NCI-H2171 (cell line): Measurements from ENCODE around the gene STXBP3.
"Not testable (repeated sequence)": the region's sequence is repeated elsewhere in the genome, so short reads cannot be mapped to it uniquely, and the experiment has no call there.

Experiments
- DNase-seq: peaks from one replicate; lab custom pipeline; 2025; lab: John Stamatoyannopoulos, UW

Gene STXBP3, protein sequence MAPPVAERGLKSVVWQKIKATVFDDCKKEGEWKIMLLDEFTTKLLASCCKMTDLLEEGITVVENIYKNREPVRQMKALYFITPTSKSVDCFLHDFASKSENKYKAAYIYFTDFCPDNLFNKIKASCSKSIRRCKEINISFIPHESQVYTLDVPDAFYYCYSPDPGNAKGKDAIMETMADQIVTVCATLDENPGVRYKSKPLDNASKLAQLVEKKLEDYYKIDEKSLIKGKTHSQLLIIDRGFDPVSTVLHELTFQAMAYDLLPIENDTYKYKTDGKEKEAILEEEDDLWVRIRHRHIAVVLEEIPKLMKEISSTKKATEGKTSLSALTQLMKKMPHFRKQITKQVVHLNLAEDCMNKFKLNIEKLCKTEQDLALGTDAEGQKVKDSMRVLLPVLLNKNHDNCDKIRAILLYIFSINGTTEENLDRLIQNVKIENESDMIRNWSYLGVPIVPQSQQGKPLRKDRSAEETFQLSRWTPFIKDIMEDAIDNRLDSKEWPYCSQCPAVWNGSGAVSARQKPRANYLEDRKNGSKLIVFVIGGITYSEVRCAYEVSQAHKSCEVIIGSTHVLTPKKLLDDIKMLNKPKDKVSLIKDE

GRCh38 chr1:108746382-108747170, at the start of gene STXBP3:
STXBP3 (plus strand) TSS chr1:108746674; CDS start chr1:108746738, 64 bp downstream.
- DNase-seq, result peak; percentile 98

DNA sequence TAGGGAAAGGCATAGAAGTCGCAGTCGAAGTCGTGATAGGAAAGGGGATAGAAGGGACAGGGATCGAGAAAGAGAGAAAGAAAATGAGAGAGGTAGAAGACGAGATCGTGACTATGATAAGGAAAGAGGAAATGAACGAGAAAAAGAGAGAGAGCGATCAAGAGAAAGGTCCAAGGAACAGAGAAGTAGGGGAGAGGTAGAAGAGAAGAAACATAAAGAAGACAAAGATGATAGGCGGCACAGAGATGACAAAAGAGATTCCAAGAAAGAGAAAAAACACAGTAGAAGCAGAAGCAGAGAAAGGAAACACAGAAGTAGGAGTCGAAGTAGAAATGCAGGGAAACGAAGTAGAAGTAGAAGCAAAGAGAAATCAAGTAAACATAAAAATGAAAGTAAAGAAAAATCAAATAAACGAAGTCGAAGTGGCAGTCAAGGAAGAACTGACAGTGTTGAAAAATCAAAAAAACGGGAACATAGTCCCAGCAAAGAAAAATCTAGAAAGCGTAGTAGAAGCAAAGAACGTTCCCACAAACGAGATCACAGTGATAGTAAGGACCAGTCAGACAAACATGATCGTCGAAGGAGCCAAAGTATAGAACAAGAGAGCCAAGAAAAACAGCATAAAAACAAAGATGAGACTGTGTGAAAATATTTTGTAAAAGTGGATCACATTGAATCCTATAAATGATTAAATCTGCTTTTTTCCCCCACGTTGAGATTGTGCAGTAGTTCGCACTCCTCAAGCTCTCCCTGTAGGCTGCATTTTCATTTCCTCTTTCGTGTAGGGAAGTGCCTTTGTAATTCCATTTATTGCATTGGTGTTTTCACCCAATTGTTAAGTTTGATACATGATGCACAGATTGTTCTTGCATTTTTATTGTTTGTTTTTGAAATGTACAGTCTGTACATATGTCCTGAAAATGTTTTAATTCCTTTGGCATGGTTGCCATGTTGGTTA, 46.8 kb upstream of the STXBP3 start:
- DNase-seq, result no peak

DNA sequence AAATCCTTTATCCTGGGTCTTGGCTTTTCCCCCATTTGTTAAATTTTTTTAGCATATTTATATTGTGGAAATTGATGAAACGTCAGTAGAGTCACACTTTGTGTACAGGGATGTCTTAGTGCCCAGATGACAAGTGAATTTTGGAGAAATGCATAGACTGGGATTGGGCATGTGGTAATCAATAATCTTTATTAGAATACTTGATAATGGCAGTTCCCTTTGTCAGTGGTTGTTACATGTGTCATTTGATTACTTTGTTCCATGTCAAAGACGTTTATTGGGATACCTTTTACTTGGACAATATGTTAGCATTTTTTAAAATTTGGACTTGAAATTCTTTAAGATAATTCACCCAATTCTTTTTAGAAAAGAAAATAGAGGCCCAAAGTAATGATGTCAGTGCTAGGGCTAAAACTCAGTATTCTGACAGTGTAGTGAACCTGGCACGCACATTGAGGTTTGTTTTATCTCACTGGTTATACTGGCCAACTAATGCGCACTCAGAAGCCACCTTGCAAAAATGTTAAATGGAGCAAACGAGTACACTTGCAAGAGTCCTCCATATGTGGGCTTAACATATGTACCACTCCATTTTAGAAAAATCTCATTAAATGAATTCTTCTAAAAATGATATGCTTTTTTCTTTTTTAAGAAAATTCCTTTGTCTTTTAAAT, 45.2 kb upstream of the STXBP3 start:
- DNase-seq, result no peak

GRCh38 chr1:108702109-108702508, 44.4 kb upstream of the STXBP3 start:
- not testable (repeated sequence) for DNase-seq

- no peak for DNase-seq
Observed at GRCh38 chr1:108703939-108704338, 42.5 kb upstream of the STXBP3 start.

DNA sequence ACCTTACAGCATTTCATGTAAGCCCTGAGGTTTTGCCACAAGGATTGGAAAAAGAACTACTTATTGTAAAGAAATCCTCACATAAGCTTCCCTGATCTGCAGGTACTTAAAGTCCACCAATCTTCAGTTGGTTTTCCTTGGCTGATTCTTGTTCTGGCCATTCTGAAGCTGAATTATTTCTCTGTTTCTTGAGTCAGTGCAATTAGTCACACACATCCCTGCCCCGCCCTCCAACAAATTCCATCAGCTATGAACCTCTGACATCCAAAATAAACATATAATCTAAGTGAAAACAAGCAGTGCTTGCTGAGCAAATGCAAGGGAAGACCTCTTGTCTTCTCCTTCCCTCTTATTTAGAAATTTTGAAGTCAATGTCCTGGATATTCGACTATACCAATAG, 42.0 kb upstream of the STXBP3 start:
- no peak for DNase-seq

- no peak for DNase-seq
Observed at GRCh38 chr1:108706643-108707042, 39.8 kb upstream of the STXBP3 start.

GRCh38 chr1:108708691-108709660, 37.5 kb upstream of the STXBP3 start:
- DNase-seq, result no peak

DNA sequence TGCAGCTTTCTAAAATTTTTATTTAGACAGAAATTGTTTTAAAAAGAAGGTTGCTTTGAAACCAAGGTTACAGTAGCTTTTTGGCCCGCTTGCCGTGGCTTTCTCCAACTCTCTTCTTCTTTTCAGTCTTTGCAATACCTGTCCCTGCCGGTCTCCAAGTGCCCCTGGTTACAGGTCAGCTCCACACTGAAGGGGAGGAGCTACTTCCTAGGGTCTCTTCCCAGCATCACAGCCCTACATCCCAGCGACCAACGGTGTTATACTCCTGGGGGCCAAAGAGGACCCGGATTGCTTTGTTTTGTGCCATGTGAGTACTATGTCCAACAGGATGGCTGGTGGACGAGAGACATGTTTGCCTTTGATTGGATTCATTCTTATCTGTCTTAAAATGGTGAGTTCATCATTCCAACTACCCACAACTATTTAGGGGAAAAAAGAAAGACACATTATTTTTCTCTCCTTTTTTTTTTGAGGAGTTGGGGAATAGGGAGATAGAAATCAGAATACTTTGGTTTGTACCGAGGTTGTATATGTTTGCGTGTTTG, 33.8 kb upstream of the STXBP3 start, which contains the start of gene FNDC7:
TSS of gene FNDC7 (plus strand) at position 303 of the 545 bp plus-strand sequence. CDS start at position 329, 26 bp downstream.
- DNase-seq, result no peak

DNA sequence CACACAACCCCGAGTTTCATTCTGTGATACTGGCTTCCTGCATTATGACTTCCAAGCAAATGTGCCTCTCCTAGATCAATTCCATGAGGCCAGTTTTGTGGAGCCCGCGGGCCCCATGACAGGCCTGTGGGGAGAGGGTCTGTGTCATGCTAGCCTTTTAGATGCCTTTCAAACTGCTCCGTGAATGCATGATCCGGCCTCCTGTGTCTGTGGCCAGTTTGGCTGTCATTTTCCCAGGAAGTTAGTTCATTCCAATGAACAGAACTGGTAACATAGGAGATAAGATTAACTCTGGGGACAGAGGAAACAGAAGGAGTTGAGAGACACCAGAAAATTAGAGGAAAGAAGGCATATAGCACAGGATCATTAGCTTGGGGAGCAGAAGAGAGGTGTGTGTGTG, 30.5 kb upstream of the STXBP3 start:
- no peak for DNase-seq

GRCh38 chr1:108716437-108717230, 29.8 kb upstream of the STXBP3 start:
- DNase-seq, result no peak

DNA sequence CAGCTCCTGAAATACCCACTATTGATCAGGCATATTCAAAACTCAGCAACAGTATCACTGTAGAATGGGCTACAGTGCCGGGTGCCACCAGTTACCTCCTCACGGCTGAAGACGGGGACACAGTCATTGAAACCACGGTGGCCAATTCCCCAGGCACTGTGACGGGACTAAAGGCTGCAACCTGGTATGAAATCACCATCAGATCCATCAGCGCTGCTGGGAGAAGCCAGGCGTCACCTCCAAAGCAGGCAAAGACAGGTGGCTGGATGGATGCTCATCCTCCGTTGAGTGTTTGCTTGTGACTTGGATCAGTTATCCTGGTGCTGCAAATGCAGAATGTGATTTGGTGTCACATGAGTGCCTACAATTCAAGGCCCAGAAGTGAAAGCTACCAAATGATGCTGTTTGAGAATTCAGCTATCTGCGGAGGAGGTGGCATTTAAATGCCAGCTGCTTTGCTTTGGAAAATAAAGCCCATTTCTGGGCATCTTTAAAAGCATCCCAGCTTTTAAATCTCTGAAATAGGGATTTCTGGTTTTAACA, 28.6 kb upstream of the STXBP3 start:
- DNase-seq, result no peak

GRCh38 chr1:108718927-108719655, 27.4 kb upstream of the STXBP3 start:
- no peak for DNase-seq

- DNase-seq, result no peak
Observed at GRCh38 chr1:108719656-108720435, 26.6 kb upstream of the STXBP3 start.

DNA sequence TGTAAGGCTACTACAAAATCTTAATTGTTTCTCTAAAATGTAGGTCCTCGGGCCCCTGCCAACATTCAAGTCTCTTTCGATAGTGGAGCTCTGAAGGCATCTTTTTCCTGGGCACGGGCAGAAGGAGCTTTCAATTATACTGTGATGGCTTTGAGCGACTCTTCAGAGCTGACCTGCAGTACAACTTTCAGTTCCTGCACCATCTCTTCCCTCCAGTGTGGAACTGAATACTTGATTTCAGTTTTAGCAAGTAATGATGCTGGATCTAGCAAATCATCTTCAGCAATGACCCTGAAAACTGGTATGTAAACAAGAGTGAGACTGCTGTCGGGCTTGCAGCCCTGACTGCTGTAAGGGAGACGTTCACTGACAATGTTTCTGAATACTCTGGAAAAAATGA, 24.2 kb upstream of the STXBP3 start:
- no peak for DNase-seq

- DNase-seq, result no peak
Observed at GRCh38 chr1:108725906-108726305, 20.6 kb upstream of the STXBP3 start.
